ENCODE measurements around the gene IGFL4. TPM values are rescaled to one million over a fixed set of nuclear protein-coding genes. Genes with fewer than 3 reads are reported as not detected.

The IGFL4 gene
- total and polyA plus RNA-seq, 9 of the 15 experiments (the other 6 are each of a cell fraction or from before 2014, with no cell fraction given): not detected

DNA sequence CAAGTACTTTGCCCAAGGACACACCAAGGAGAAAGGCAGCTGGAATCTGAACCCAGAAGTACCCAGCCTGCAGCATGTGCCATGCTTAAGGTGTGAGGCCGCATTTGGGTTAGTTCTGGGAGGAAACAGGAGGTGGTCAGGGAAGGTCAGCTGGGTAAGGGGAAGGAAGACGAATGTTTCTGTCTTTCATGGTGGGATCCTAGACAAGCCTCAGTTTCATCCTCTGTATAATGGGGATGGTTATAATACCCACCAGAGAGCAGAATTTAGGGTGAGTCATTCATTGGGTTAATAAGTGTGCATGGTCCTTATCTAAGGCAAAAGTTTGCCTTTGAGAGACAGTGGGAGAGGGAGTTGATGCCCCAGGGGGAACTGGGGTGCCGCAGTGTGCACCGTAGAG lies 42.0 kb downstream of the IGFL4 start:
- WGBS (ENCODE audit: insufficient coverage, low coverage, missing lambda C conversion rate): 67% methylated on average over 4 of the region's 4 CpGs
- DNase-seq (ENCODE audit: extremely low read depth in 1 of 4, low spot score in 3 of 4): no peak
- H3K9me3 ChIP-seq (replicated peaks; ENCODE audit: control insufficient read depth, insufficient read depth, low read depth, low read length): no peaks in the 10 kb centered on the region
- no peak overlapping the region for H3K27ac ChIP-seq (ENCODE audit: extremely low read depth, low read depth, low read length)
- BruUV-seq (replicated peaks): no TSS peak
- FAIRE-seq: no peak
- peaks cover 22 to 25% of the 10 kb centered on the region in 2 experiments; a peak in 4 of 5 replicates for H3K4me1 ChIP-seq (replicated peaks in 1 of 2; ENCODE audit: control insufficient read depth in 2 of 2, insufficient read depth in 2 of 2, low read length in 2 of 2)
- ATAC-seq: no peak
- H3K9me1 ChIP-seq (ENCODE audit: control insufficient read depth, insufficient read depth, low read length): no peaks in the 10 kb centered on the region
- intact Hi-C loops (cut with micrococcal nuclease) (no loop called here), in situ Hi-C loops (cut with MboI) (no loop called here)
- H3K4me2 ChIP-seq (ENCODE audit: insufficient read depth, low read length): no peak overlapping the region
- H3K9ac ChIP-seq (ENCODE audit: insufficient read depth in 1 of 2, low read depth in 2 of 2, low read length in 2 of 2): no peak overlapping the region
- no peak overlapping the region for H3K4me3 ChIP-seq
- CTCF ChIA-PET (ENCODE audit: low intra/inter-chr PET ratio): no interaction called here
- POLR2A ChIA-PET: interaction anchor here (0.6 to 0.7 kb wide), 2 partner anchors 79 to 157 kb away, joined by 3 read pairs; no protein-coding TSS in a partner anchor
- H3K27me3 ChIP-seq (ENCODE audit: control insufficient read depth in 2 of 2, insufficient read depth in 2 of 2, low read length in 2 of 2): no peaks in the 10 kb centered on the region
- no peak overlapping the region for H2AFZ ChIP-seq (ENCODE audit: low read depth, low read length)
- peaks cover 10% of the 10 kb centered on the region; the same call in 2 of the 3 replicates for H3K79me2 ChIP-seq (ENCODE audit: control insufficient read depth, insufficient read depth, low read length)
- peaks cover 17% of the 10 kb centered on the region for H4K20me1 ChIP-seq (replicated peaks; ENCODE audit: control insufficient read depth, insufficient read depth, low read length)
- peaks cover 10% of the 10 kb centered on the region; the same call in 2 of the 3 replicates for H3K36me3 ChIP-seq (ENCODE audit: control insufficient read depth, insufficient read depth, low read length)
- TF ChIP-seq HSF4 (CRISPR knock-in tag; IDR thresholded peaks at IDR 0.05; ENCODE audit: borderline replicate concordance) (no peak), PHTF2 (CRISPR knock-in tag; IDR thresholded peaks at IDR 0.05) (no peak), KDM1A (IDR thresholded peaks at IDR 0.05) (peak; percentile 52 to 78; a peak in 3 of 4 replicates), PRPF4 (IDR thresholded peaks at IDR 0.05; ENCODE audit: insufficient read depth, low read depth, low read length, poor library complexity, severe bottlenecking) (no peak), SMARCA5 (IDR thresholded peaks at IDR 0.05) (peak; percentile 56), ZNF282 (CRISPR knock-in tag; IDR thresholded peaks at IDR 0.05) (no peak), CEBPB (tag; IDR thresholded peaks at IDR 0.05) (no peak), EWSR1 (IDR thresholded peaks at IDR 0.05; ENCODE audit: borderline replicate concordance, low read depth, partially characterized antibody) (no peak), TGIF2 (CRISPR knock-in tag; IDR thresholded peaks at IDR 0.05) (no peak), ZNF143 (CRISPR knock-in tag; IDR thresholded peaks at IDR 0.05) (no peak), NR2F6 (CRISPR knock-in tag; IDR thresholded peaks at IDR 0.05) (no peak), SNRNP70 (optimal IDR thresholded peaks at IDR 0.05; ENCODE audit: low read depth, low read length) (no peak)
- TF ChIP-seq, protein P1, sequence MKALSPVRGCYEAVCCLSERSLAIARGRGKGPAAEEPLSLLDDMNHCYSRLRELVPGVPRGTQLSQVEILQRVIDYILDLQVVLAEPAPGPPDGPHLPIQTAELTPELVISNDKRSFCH (CRISPR knock-in tag; IDR thresholded peaks at IDR 0.05): no peak
- TF ChIP-seq, protein P1 (tag; IDR thresholded peaks at IDR 0.05): no peak
- TF ChIP-seq, protein P2, sequence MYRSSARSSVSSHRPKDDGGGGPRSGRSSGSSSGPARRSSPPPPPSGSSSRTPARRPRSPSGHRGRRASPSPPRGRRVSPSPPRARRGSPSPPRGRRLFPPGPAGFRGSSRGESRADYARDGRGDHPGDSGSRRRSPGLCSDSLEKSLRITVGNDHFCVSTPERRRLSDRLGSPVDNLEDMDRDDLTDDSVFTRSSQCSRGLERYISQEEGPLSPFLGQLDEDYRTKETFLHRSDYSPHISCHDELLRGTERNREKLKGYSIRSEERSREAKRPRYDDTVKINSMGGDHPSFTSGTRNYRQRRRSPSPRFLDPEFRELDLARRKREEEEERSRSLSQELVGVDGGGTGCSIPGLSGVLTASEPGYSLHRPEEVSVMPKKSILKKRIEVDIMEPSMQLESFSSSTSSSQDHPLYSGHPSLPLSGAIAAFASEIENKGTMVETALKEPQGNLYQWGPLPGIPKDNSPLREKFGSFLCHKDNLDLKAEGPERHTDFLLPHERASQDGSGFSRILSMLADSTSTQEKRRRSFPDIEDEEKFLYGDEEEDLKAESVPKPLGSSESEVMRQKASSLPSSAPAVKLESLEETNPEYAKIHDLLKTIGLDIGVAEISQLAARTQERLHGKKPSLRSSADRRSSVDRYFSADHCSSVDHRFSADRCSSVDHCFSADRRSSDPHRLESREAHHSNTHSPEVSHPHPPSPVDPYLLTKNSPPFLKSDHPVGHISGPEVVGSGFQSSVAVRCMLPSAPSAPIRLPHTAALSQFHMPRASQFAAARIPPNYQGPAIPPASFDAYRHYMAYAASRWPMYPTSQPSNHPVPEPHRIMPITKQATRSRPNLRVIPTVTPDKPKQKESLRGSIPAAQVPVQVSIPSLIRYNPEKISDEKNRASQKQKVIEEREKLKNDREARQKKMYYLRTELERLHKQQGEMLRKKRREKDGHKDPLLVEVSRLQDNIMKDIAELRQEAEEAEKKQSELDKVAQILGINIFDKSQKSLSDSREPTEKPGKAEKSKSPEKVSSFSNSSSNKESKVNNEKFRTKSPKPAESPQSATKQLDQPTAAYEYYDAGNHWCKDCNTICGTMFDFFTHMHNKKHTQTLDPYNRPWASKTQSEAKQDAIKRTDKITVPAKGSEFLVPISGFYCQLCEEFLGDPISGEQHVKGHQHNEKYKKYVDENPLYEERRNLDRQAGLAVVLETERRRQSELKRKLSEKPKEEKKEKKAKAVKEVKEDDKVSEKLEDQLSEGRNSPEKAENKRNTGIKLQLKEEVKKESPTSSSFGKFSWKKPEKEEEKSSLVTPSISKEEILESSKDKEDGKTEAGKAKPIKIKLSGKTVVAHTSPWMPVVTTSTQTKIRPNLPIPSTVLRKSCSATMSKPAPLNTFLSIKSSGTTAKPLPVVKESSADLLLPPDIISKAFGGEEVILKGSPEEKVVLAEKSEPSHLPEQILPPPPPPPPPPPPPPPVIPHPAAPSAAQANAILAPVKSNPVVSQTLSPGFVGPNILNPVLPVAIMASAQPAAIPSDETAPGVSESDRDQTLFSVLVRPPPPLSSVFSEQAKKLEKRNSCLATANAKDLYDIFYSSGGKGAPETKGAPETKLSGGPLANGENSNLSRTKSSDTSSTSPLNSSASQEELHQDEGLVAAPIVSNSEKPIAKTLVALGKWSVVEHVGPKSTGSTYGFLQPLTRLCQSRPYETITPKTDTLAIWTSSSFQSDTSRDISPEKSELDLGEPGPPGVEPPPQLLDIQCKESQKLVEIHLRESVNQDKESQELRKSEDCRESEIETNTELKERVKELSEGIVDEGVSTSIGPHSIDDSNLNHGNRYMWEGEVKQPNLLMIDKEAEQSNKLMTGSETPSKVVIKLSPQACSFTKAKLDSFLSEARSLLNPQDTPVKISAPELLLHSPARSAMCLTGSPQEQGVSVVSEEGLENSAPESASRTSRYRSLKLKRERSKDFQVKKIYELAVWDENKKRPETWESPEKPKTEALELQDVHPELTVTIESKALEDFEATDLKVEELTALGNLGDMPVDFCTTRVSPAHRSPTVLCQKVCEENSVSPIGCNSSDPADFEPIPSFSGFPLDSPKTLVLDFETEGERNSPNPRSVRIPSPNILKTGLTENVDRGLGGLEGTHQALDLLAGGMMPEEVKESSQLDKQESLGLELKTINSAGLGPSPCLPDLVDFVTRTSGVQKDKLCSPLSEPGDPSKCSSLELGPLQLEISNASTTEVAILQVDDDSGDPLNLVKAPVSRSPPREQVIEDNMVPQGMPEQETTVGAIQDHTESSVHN (IDR thresholded peaks at IDR 0.05; ENCODE audit: borderline replicate concordance in 1 of 2, low read depth in 1 of 2): no peak
